HEK293 (cell line): ENCODE measurements around the gene ARPC5.
A peak's percentile ranks its signal among the peaks of the same experiment; 100 is the strongest.

Experiments used
- CTCF ChIA-PET: fragments of 350-600 bp; formaldehyde crosslinking; extraction: SDS; loops from one replicate; lab custom pipeline; 2021; ENCODE audit warnings: antibody characterized with exemption; lab: Yijun Ruan, JAX
- POLR2A ChIA-PET: fragments of 300-600 bp; formaldehyde crosslinking; extraction: SDS; loops from one replicate; lab custom pipeline; 2020; ENCODE audit warnings: antibody characterized with exemption, inconsistent platforms; lab: Yijun Ruan, JAX
- H3K27ac ChIP-seq: fragments of 200-500 bp; sonication (Bioruptor generic); 2 replicates; pipeline ENCODE4 v1.5.1; 2014; ENCODE audit warnings: low read depth, low read length, control low read depth, inconsistent platforms; ENCODE audit errors: extremely low read depth
- H3K36me3 ChIP-seq, 2 experiments: fragments of 200-500 bp in 1 of 2; sonication (Bioruptor generic) in 1 of 2; 1 replicate in 1 of 2; 2 replicates in 1 of 2; pipeline ENCODE4 v1.5.1; 2014 to 2017; ENCODE audit warnings: inconsistent platforms in 2 of 2, low read length in 2 of 2; ENCODE audit not compliant: control insufficient read depth in 2 of 2, insufficient read depth in 1 of 2
- H3K4me1 ChIP-seq: fragments of 200-500 bp; sonication (Bioruptor generic); 2 replicates; pipeline ENCODE4 v1.5.1; 2014; ENCODE audit warnings: mild to moderate bottlenecking, low read length, inconsistent platforms; ENCODE audit not compliant: control insufficient read depth, insufficient read depth
- H3K4me3 ChIP-seq: 2 replicates; pipeline ENCODE4 v1.5.1; 2011; ENCODE audit warnings: low read depth, mild to moderate bottlenecking, control low read depth, low read length, moderate library complexity
- H3K9me3 ChIP-seq: fragments of 200-500 bp; sonication (Bioruptor generic); 2 replicates; pipeline ENCODE4 v1.5.1; 2014; ENCODE audit warnings: low read depth, low read length, inconsistent platforms; ENCODE audit not compliant: control insufficient read depth, insufficient read depth
- IKZF3 ChIP-seq: fragments of 450-650 bp; IDR thresholded peaks from 2 replicates; pipeline ENCODE4 v1.5.0; 2018; ENCODE audit warnings: missing biosample characterization, mild to moderate bottlenecking, missing genetic modification characterization, moderate library complexity
- PATZ1 ChIP-seq: fragments of 450-650 bp; formaldehyde crosslinking; IDR thresholded peaks from 2 replicates; pipeline ENCODE4 v1.5.1; 2016; ENCODE audit warnings: missing biosample characterization, missing genetic modification characterization
- SP2 ChIP-seq: fragments of 450-650 bp; formaldehyde crosslinking; IDR thresholded peaks from 2 replicates; pipeline ENCODE4 v1.5.1; 2016; ENCODE audit warnings: missing biosample characterization, missing genetic modification characterization
- WT1 ChIP-seq: fragments of 450-650 bp; formaldehyde crosslinking; IDR thresholded peaks from 2 replicates; pipeline ENCODE4 v1.5.1; 2016; ENCODE audit warnings: missing biosample characterization, missing genetic modification characterization
- ZEB2 ChIP-seq: fragments of 450-650 bp; formaldehyde crosslinking; IDR thresholded peaks from 2 replicates; pipeline ENCODE4 v1.5.1; 2016; ENCODE audit warnings: missing biosample characterization, missing genetic modification characterization
- ZNF10 ChIP-seq: fragments of 450-650 bp; formaldehyde crosslinking; IDR thresholded peaks from 2 replicates; pipeline ENCODE4 v1.5.1; 2017; ENCODE audit warnings: missing biosample characterization, missing genetic modification characterization
- ZNF157 ChIP-seq: fragments of 450-650 bp; formaldehyde crosslinking; IDR thresholded peaks from 2 replicates; pipeline ENCODE4 v1.5.1; 2016; ENCODE audit warnings: missing biosample characterization, missing genetic modification characterization
- ZNF16 ChIP-seq: fragments of 450-650 bp; formaldehyde crosslinking; IDR thresholded peaks from 2 replicates; pipeline ENCODE4 v1.5.1; 2016; ENCODE audit warnings: low read depth, missing biosample characterization, missing genetic modification characterization
- ZNF223 ChIP-seq: fragments of 450-650 bp; formaldehyde crosslinking; IDR thresholded peaks from 2 replicates; pipeline ENCODE4 v1.5.1; 2016; ENCODE audit warnings: missing biosample characterization, missing genetic modification characterization
- ZNF292 ChIP-seq: fragments of 450-650 bp; formaldehyde crosslinking; IDR thresholded peaks from 2 replicates; pipeline ENCODE4 v1.5.1; 2016; ENCODE audit warnings: low read depth, missing biosample characterization, missing genetic modification characterization, borderline replicate concordance
- ZNF398 ChIP-seq: fragments of 450-650 bp; formaldehyde crosslinking; IDR thresholded peaks from 2 replicates; pipeline ENCODE4 v1.5.1; 2017; ENCODE audit warnings: missing biosample characterization, missing genetic modification characterization
- ZNF501 ChIP-seq: fragments of 450-650 bp; formaldehyde crosslinking; IDR thresholded peaks from 2 replicates; pipeline ENCODE4 v1.5.1; 2016; ENCODE audit warnings: missing biosample characterization, missing genetic modification characterization
- ZNF654 ChIP-seq: fragments of 450-650 bp; formaldehyde crosslinking; IDR thresholded peaks from 2 replicates; pipeline ENCODE4 v1.5.1; 2016; ENCODE audit warnings: low read depth, missing biosample characterization, missing genetic modification characterization
- ZXDB ChIP-seq: fragments of 450-650 bp; formaldehyde crosslinking; IDR thresholded peaks from 2 replicates; pipeline ENCODE4 v1.5.1; 2016; ENCODE audit warnings: missing biosample characterization, missing genetic modification characterization
- TF ChIP-seq, protein P1 (sequence below): fragments of 450-650 bp; formaldehyde crosslinking; IDR thresholded peaks from 2 replicates; pipeline ENCODE4 v1.5.1; 2016; ENCODE audit warnings: missing biosample characterization, missing genetic modification characterization
- TF ChIP-seq, protein P2 (sequence below): fragments of 450-650 bp; formaldehyde crosslinking; IDR thresholded peaks from 2 replicates; pipeline ENCODE4 v1.5.1; 2016; ENCODE audit warnings: missing biosample characterization, missing genetic modification characterization
- TF ChIP-seq, protein P3 (sequence below): fragments of 450-650 bp; formaldehyde crosslinking; IDR thresholded peaks from 2 replicates; pipeline ENCODE4 v1.5.1; 2016; ENCODE audit warnings: missing biosample characterization, missing genetic modification characterization
- TF ChIP-seq, protein P4 (sequence below): fragments of 450-650 bp; formaldehyde crosslinking; IDR thresholded peaks from 2 replicates; pipeline ENCODE4 v1.5.1; 2016; ENCODE audit warnings: missing biosample characterization, missing genetic modification characterization

Gene ARPC5

GRCh38 chr1:183635606-183636333 lies at the start of gene ARPC5 (continued):
- peak; percentile 92 for TF ChIP-seq PATZ1 (tag by site-specific recombination)
- TF ChIP-seq ZNF292 (tag by site-specific recombination), result no peak
- TF ChIP-seq, protein P1, sequence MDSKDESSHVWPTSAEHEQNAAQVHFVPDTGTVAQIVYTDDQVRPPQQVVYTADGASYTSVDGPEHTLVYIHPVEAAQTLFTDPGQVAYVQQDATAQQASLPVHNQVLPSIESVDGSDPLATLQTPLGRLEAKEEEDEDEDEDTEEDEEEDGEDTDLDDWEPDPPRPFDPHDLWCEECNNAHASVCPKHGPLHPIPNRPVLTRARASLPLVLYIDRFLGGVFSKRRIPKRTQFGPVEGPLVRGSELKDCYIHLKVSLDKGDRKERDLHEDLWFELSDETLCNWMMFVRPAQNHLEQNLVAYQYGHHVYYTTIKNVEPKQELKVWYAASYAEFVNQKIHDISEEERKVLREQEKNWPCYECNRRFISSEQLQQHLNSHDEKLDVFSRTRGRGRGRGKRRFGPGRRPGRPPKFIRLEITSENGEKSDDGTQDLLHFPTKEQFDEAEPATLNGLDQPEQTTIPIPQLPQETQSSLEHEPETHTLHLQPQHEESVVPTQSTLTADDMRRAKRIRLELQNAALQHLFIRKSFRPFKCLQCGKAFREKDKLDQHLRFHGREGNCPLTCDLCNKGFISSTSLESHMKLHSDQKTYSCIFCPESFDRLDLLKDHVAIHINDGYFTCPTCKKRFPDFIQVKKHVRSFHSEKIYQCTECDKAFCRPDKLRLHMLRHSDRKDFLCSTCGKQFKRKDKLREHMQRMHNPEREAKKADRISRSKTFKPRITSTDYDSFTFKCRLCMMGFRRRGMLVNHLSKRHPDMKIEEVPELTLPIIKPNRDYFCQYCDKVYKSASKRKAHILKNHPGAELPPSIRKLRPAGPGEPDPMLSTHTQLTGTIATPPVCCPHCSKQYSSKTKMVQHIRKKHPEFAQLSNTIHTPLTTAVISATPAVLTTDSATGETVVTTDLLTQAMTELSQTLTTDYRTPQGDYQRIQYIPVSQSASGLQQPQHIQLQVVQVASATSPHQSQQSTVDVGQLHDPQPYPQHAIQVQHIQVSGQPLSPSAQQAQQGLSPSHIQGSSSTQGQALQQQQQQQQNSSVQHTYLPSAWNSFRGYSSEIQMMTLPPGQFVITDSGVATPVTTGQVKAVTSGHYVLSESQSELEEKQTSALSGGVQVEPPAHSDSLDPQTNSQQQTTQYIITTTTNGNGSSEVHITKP (tag by site-specific recombination), result peak; percentile 99
- TF ChIP-seq ZEB2 (tag by site-specific recombination), result peak; percentile 60
- TF ChIP-seq IKZF3 (tag by site-specific recombination), result peak; percentile 78
- TF ChIP-seq WT1 (tag by site-specific recombination), result 0 out of 2 replicates have a peak, but pooled peaks have one; percentile 9
- peak; percentile 91 for TF ChIP-seq ZNF10 (tag by site-specific recombination)
- TF ChIP-seq SP2 (tag by site-specific recombination), result peak; percentile 91
- TF ChIP-seq ZNF501 (tag by site-specific recombination), result peak; percentile 82
- no peak for TF ChIP-seq ZNF16 (tag by site-specific recombination)
- TF ChIP-seq, protein P2, sequence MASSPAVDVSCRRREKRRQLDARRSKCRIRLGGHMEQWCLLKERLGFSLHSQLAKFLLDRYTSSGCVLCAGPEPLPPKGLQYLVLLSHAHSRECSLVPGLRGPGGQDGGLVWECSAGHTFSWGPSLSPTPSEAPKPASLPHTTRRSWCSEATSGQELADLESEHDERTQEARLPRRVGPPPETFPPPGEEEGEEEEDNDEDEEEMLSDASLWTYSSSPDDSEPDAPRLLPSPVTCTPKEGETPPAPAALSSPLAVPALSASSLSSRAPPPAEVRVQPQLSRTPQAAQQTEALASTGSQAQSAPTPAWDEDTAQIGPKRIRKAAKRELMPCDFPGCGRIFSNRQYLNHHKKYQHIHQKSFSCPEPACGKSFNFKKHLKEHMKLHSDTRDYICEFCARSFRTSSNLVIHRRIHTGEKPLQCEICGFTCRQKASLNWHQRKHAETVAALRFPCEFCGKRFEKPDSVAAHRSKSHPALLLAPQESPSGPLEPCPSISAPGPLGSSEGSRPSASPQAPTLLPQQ (tag by site-specific recombination), result peak; percentile 63
- TF ChIP-seq ZNF223 (tag by site-specific recombination), result no peak
- peak; percentile 98 for TF ChIP-seq ZXDB
- TF ChIP-seq, all 188 proteins: peak for 50

- no peaks in the 10 kb centered on the region for H3K9me3 ChIP-seq
- H3K4me1 ChIP-seq, result no peaks in the 10 kb centered on the region
- H3K36me3 ChIP-seq, result no peaks in the 10 kb centered on the region
- CTCF ChIA-PET, result interaction anchor here (0.6 to 6.8 kb wide), 42 partner anchors 9 to 1247 kb away, joined by 3 to 93 read pairs (median 4); partner anchors contain the start of gene APOBEC4
- TF ChIP-seq ZNF654 (peak; percentile 77), ZNF398 (tag by site-specific recombination) (no peak), ZNF157 (no peak)
- TF ChIP-seq, protein P3, sequence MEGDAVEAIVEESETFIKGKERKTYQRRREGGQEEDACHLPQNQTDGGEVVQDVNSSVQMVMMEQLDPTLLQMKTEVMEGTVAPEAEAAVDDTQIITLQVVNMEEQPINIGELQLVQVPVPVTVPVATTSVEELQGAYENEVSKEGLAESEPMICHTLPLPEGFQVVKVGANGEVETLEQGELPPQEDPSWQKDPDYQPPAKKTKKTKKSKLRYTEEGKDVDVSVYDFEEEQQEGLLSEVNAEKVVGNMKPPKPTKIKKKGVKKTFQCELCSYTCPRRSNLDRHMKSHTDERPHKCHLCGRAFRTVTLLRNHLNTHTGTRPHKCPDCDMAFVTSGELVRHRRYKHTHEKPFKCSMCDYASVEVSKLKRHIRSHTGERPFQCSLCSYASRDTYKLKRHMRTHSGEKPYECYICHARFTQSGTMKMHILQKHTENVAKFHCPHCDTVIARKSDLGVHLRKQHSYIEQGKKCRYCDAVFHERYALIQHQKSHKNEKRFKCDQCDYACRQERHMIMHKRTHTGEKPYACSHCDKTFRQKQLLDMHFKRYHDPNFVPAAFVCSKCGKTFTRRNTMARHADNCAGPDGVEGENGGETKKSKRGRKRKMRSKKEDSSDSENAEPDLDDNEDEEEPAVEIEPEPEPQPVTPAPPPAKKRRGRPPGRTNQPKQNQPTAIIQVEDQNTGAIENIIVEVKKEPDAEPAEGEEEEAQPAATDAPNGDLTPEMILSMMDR, result 0 out of 2 replicates have a peak, but pooled peaks have one; percentile 20
- TF ChIP-seq, protein P4, sequence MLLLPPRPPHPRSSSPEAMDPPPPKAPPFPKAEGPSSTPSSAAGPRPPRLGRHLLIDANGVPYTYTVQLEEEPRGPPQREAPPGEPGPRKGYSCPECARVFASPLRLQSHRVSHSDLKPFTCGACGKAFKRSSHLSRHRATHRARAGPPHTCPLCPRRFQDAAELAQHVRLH (tag by site-specific recombination), result 0 out of 2 replicates have a peak, but pooled peaks have one; percentile 19
- TF ChIP-seq, all 188 proteins: peak for 3
- POLR2A ChIA-PET, result interaction anchor here (0.8 kb wide), 1 partner anchor 30 kb away, joined by 3 read pairs; no protein-coding TSS in a partner anchor
- no peak overlapping the region for H3K4me3 ChIP-seq
- H3K27ac ChIP-seq, result no peak overlapping the region
Observed at GRCh38 chr1:183685112-183685713, 49.6 kb upstream of the ARPC5 start.
